ENCODE results near the gene ORMDL2. TPM values are rescaled to one million over a fixed set of nuclear protein-coding genes. Genes with fewer than 3 reads are reported as not detected.

Gene ORMDL2
- total and polyA plus RNA-seq, 2 experiments from 2014 or later = 18.0 to 55.1 TPM

DNA sequence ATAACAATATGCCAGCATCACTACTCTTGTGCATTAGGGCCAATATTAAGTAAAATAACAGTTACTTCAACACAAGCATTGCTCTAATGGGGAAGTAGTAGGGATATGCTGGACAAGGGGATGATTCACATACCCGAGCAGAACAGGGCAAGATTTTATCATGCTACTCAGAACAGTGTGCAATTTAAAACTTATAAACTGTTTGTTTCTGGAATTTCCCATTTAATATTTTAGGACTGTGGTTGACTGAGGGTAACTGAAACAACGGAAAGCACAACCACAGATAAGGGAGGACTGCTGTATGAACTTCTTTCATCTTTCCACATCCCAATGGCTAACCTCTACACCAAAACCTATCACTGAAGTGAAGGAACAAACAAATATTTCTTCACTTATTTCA lies 37.2 kb upstream of the ORMDL2 start (continued):
- TF ChIP-seq, protein P1, sequence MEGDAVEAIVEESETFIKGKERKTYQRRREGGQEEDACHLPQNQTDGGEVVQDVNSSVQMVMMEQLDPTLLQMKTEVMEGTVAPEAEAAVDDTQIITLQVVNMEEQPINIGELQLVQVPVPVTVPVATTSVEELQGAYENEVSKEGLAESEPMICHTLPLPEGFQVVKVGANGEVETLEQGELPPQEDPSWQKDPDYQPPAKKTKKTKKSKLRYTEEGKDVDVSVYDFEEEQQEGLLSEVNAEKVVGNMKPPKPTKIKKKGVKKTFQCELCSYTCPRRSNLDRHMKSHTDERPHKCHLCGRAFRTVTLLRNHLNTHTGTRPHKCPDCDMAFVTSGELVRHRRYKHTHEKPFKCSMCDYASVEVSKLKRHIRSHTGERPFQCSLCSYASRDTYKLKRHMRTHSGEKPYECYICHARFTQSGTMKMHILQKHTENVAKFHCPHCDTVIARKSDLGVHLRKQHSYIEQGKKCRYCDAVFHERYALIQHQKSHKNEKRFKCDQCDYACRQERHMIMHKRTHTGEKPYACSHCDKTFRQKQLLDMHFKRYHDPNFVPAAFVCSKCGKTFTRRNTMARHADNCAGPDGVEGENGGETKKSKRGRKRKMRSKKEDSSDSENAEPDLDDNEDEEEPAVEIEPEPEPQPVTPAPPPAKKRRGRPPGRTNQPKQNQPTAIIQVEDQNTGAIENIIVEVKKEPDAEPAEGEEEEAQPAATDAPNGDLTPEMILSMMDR (conservative IDR thresholded peaks at IDR 0.05; ENCODE audit: low read depth in 2 of 2) = no peak

DNA sequence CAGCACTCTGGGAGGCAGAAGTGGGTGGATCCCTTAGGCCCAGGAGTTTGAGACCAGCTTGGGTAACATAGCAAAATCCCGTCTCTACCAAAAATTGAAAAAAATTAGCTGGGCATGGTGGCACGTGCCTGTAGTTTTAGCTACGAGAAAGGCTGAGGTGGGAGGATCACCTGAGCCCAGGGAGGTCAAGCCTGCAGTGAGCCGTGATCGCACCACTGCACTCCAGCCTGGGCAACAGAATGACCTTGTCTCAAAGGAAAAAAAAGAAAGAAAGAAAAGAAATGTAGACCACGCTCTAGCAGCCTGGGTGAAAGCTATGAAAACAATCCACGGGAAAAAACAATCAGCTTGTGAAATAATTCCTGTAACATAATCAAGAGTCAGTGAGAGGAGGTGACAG lies 29.3 kb upstream of the ORMDL2 start:
- ATAC-seq = no peak
- Histone ChIP-seq H3K9me2 (ENCODE audit: insufficient read depth) (no peaks in the 10 kb centered on the region), H3K4me2 (no peak overlapping the region), H3F3A (replicated peaks; ENCODE audit: low read depth) (0 out of 2 replicates have a peak, but pooled peaks cover 8% of the 10 kb centered on the region), H3K27me3 (ENCODE audit: insufficient read depth) (no peaks in the 10 kb centered on the region), H3K4me1 (ENCODE audit: insufficient read depth) (no peaks in the 10 kb centered on the region), H3K79me2 (replicated peaks; ENCODE audit: insufficient read depth) (0 out of 2 replicates have a peak, but pooled peaks cover 11% of the 10 kb centered on the region), H2AFZ (no peak overlapping the region), H4K20me1 (replicated peaks; ENCODE audit: insufficient read depth) (peaks cover 18% of the 10 kb centered on the region; the same call in 1 of the 2 replicates), H3K4me3 (no peak overlapping the region), H3K36me3 (ENCODE audit: insufficient read depth) (peaks cover 63% of the 10 kb centered on the region), H3K27ac (ENCODE audit: low read depth) (no peak overlapping the region)
- no peak overlapping the region for H3K27ac Mint-ChIP-seq
- H3K4me3 Mint-ChIP-seq = no peak overlapping the region
- DNase-seq (ENCODE audit: low spot score) = no peak
- no peaks in the 10 kb centered on the region for H3K27me3 Mint-ChIP-seq (ENCODE audit: insufficient read depth, low read depth, poor library complexity)
- peaks cover 85% of the 10 kb centered on the region for H3K36me3 Mint-ChIP-seq (ENCODE audit: low read depth)
- no peaks in the 10 kb centered on the region for H3K9me3 Mint-ChIP-seq
- no peaks in the 10 kb centered on the region for H3K4me1 Mint-ChIP-seq
- no peak for TF ChIP-seq JUNB (IDR thresholded peaks at IDR 0.05; ENCODE audit: unreplicated experiment)
- no peak for TF ChIP-seq CREB1 (CRISPR knock-in tag; IDR thresholded peaks at IDR 0.05; ENCODE audit: low read depth)
- no peak for TF ChIP-seq STAT1 (IDR thresholded peaks at IDR 0.05; ENCODE audit: unreplicated experiment)
- no peak for TF ChIP-seq ZNF114 (CRISPR knock-in tag; IDR thresholded peaks at IDR 0.05)
- TF ChIP-seq, protein P2, sequence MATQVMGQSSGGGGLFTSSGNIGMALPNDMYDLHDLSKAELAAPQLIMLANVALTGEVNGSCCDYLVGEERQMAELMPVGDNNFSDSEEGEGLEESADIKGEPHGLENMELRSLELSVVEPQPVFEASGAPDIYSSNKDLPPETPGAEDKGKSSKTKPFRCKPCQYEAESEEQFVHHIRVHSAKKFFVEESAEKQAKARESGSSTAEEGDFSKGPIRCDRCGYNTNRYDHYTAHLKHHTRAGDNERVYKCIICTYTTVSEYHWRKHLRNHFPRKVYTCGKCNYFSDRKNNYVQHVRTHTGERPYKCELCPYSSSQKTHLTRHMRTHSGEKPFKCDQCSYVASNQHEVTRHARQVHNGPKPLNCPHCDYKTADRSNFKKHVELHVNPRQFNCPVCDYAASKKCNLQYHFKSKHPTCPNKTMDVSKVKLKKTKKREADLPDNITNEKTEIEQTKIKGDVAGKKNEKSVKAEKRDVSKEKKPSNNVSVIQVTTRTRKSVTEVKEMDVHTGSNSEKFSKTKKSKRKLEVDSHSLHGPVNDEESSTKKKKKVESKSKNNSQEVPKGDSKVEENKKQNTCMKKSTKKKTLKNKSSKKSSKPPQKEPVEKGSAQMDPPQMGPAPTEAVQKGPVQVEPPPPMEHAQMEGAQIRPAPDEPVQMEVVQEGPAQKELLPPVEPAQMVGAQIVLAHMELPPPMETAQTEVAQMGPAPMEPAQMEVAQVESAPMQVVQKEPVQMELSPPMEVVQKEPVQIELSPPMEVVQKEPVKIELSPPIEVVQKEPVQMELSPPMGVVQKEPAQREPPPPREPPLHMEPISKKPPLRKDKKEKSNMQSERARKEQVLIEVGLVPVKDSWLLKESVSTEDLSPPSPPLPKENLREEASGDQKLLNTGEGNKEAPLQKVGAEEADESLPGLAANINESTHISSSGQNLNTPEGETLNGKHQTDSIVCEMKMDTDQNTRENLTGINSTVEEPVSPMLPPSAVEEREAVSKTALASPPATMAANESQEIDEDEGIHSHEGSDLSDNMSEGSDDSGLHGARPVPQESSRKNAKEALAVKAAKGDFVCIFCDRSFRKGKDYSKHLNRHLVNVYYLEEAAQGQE (IDR thresholded peaks at IDR 0.05; ENCODE audit: unreplicated experiment) = no peak
- TF ChIP-seq ZNF331 (CRISPR knock-in tag; IDR thresholded peaks at IDR 0.05; ENCODE audit: low read depth) = no peak
- TF ChIP-seq EZH2 (IDR thresholded peaks at IDR 0.05; ENCODE audit: low read depth, unreplicated experiment) = no peak
- no peak for TF ChIP-seq POLR2AphosphoS5 (IDR thresholded peaks at IDR 0.05; ENCODE audit: low read depth)
- TF ChIP-seq, protein P3, sequence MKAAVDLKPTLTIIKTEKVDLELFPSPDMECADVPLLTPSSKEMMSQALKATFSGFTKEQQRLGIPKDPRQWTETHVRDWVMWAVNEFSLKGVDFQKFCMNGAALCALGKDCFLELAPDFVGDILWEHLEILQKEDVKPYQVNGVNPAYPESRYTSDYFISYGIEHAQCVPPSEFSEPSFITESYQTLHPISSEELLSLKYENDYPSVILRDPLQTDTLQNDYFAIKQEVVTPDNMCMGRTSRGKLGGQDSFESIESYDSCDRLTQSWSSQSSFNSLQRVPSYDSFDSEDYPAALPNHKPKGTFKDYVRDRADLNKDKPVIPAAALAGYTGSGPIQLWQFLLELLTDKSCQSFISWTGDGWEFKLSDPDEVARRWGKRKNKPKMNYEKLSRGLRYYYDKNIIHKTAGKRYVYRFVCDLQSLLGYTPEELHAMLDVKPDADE (IDR thresholded peaks at IDR 0.05) = no peak
- no peak for TF ChIP-seq NANOG (IDR thresholded peaks at IDR 0.05; ENCODE audit: borderline replicate concordance)
- TF ChIP-seq, protein P1 (conservative IDR thresholded peaks at IDR 0.05; ENCODE audit: low read depth in 2 of 2) = no peak
- TF ChIP-seq EZH2phosphoT487 (IDR thresholded peaks at IDR 0.05; ENCODE audit: unreplicated experiment) = no peak
